SK-N-SH treated with all-trans-retinoic acid at 6 μM for 48 hours (cell line): Measurements from ENCODE around the gene LYPD8.

Experiments used
- BACH2 ChIP-seq: fragments of 250-450 bp; sonication (Bioruptor Pico); IDR thresholded peaks from 2 replicates; pipeline ENCODE4 v1.9.0; 2021; ENCODE audit warnings: mild to moderate bottlenecking, borderline replicate concordance
- POU6F1 ChIP-seq: fragments of 250-450 bp; sonication (Bioruptor Pico); IDR thresholded peaks from 2 replicates; pipeline ENCODE4 v1.8.0; 2021; ENCODE audit warnings: low read depth, mild to moderate bottlenecking, moderate library complexity, borderline replicate concordance
- RARB ChIP-seq: fragments of 250-450 bp; sonication (Bioruptor Pico); IDR thresholded peaks from 2 replicates; pipeline ENCODE4 v1.8.0; 2021; ENCODE audit warnings: mild to moderate bottlenecking, moderate library complexity
- SNAI2 ChIP-seq: fragments of 250-450 bp; sonication (Bioruptor Pico); IDR thresholded peaks from 2 replicates; pipeline ENCODE4 v1.5.0; 2020; ENCODE audit warnings: mild to moderate bottlenecking, moderate library complexity
- ZFP3 ChIP-seq: fragments of 250-450 bp; sonication (Bioruptor Pico); IDR thresholded peaks from 2 replicates; pipeline ENCODE4 v1.5.0; 2020; ENCODE audit warnings: mild to moderate bottlenecking, moderate library complexity
- ZFP30 ChIP-seq: fragments of 450-650 bp; formaldehyde crosslinking; IDR thresholded peaks from 2 replicates; pipeline ENCODE4 v1.5.0; 2022; ENCODE audit warnings: mild to moderate bottlenecking, moderate library complexity
- ZNF565 ChIP-seq: fragments of 450-650 bp; formaldehyde crosslinking; conservative IDR thresholded peaks from 2 replicates; pipeline ENCODE4 v1.5.0; 2020; ENCODE audit warnings: low read depth, mild to moderate bottlenecking, moderate library complexity
- ZNF70 ChIP-seq: fragments of 450-650 bp; formaldehyde crosslinking; IDR thresholded peaks from 2 replicates; pipeline ENCODE4 v1.5.0; 2020; ENCODE audit warnings: mild to moderate bottlenecking, moderate library complexity

- TF ChIP-seq ZNF70 (CRISPR knock-in tag), result no peak
- TF ChIP-seq ZFP3 (CRISPR knock-in tag), result no peak
- no peak for TF ChIP-seq BACH2 (CRISPR knock-in tag)
- TF ChIP-seq ZNF565 (CRISPR knock-in tag), result no peak
- no peak for TF ChIP-seq POU6F1 (CRISPR knock-in tag)
- no peak for TF ChIP-seq SNAI2 (CRISPR knock-in tag)
- no peak for TF ChIP-seq ZFP30 (CRISPR knock-in tag)
- no peak for TF ChIP-seq RARB (CRISPR knock-in tag)
Observed at GRCh38 chr1:248702714-248703113, 52.8 kb downstream of the LYPD8 start, which contains the start of gene OR14I1.
